ENCODE data around the gene RANBP1.
A peak's percentile ranks its signal among the peaks of the same experiment; 100 is the strongest.

Gene RANBP1

GRCh38 chr22:20125201-20126174, 9.6 kb downstream of the RANBP1 start:
- no peak for DNase-seq

GRCh38 chr22:20126284-20127029, 10.6 kb downstream of the RANBP1 start:
- no peak for DNase-seq

GRCh38 chr22:20127318-20127868, 11.5 kb downstream of the RANBP1 start:
- DNase-seq = no peak

GRCh38 chr22:20127869-20128618, 12.1 kb downstream of the RANBP1 start:
- DNase-seq = no peak

GRCh38 chr22:20128619-20128901, 12.7 kb downstream of the RANBP1 start:
- DNase-seq = no peak

GRCh38 chr22:20128902-20129746, 13.2 kb downstream of the RANBP1 start:
- DNase-seq = no peak

- DNase-seq = no peak
Observed at GRCh38 chr22:20129747-20130014, 13.8 kb downstream of the RANBP1 start.

GRCh38 chr22:20130319-20130718, 14.4 kb downstream of the RANBP1 start:
- DNase-seq = no peak

GRCh38 chr22:20130731-20131596, 15.1 kb downstream of the RANBP1 start:
- DNase-seq = peak; percentile 63 to 77

- DNase-seq = peak in 1 of 2 donors; percentile 51
Observed at GRCh38 chr22:20131597-20131858, 15.6 kb downstream of the RANBP1 start, which contains the start of gene ZDHHC8. Gene ZDHHC8 (plus strand): TSS chr22:20131804. CDS start chr22:20131948, 144 bp downstream.

- no peak for DNase-seq
Observed at GRCh38 chr22:20131859-20132685, 16.2 kb downstream of the RANBP1 start.

- no peak for DNase-seq
Observed at GRCh38 chr22:20132686-20133246, 16.9 kb downstream of the RANBP1 start.

- no peak for DNase-seq
Observed at GRCh38 chr22:20133930-20134549, 18.1 kb downstream of the RANBP1 start.

- DNase-seq = no peak
Observed at GRCh38 chr22:20135265-20135664, 19.4 kb downstream of the RANBP1 start.

- DNase-seq = no peak
Observed at GRCh38 chr22:20135806-20136602, 20.1 kb downstream of the RANBP1 start.

GRCh38 chr22:20136603-20136873, 20.6 kb downstream of the RANBP1 start:
- no peak for DNase-seq

- DNase-seq = no peak
Observed at GRCh38 chr22:20137113-20137512, 21.2 kb downstream of the RANBP1 start.

GRCh38 chr22:20137671-20138416, 21.9 kb downstream of the RANBP1 start:
- DNase-seq = peak in 1 of 2 donors; percentile 17

Data from hippocampal formation (tissue), 2 donors.